Mucosa of stomach (tissue), 1 donor: Measurements from ENCODE around the gene MYH14.

Experiments used
- H3K27me3 ChIP-seq: one replicate; pipeline ENCODE4 v1.7.0; 2013; ENCODE audit warnings: mild to moderate bottlenecking, low read length; ENCODE audit not compliant: control insufficient read depth, insufficient read depth
- H3K36me3 ChIP-seq: one replicate; pipeline ENCODE4 v1.7.0; 2013; ENCODE audit warnings: low read length; ENCODE audit not compliant: control insufficient read depth, insufficient read depth
- H3K4me1 ChIP-seq: one replicate; pipeline ENCODE4 v1.7.0; 2013; ENCODE audit warnings: mild to moderate bottlenecking, low read length; ENCODE audit not compliant: control insufficient read depth, insufficient read depth
- H3K4me3 ChIP-seq: one replicate; pipeline ENCODE4 v1.7.0; 2013; ENCODE audit warnings: low read length
- H3K9ac ChIP-seq: one replicate; pipeline ENCODE4 v1.7.0; 2013; ENCODE audit warnings: mild to moderate bottlenecking, low read length, moderate library complexity
- H3K9me3 ChIP-seq: one replicate; pipeline ENCODE4 v1.7.0; 2013; ENCODE audit warnings: mild to moderate bottlenecking, low read length, moderate library complexity; ENCODE audit not compliant: control insufficient read depth
- donor health status: Pancreatic carcinoma.

The MYH14 gene

GRCh38 chr19:50252111-50252886 lies 48.9 kb downstream of the MYH14 start:
- Histone ChIP-seq H3K4me1 (no peaks in the 10 kb centered on the region), H3K4me3 (no peak overlapping the region), H3K9ac (no peak overlapping the region), H3K9me3 (no peaks in the 10 kb centered on the region), H3K27me3 (no peaks in the 10 kb centered on the region), H3K36me3 (peaks cover 27% of the 10 kb centered on the region)

GRCh38 chr19:50252887-50253268 lies 49.5 kb downstream of the MYH14 start:
- peaks cover 27% of the 10 kb centered on the region for H3K36me3 ChIP-seq
- no peak overlapping the region for H3K4me3 ChIP-seq
- no peaks in the 10 kb centered on the region for H3K27me3 ChIP-seq
- H3K9me3 ChIP-seq = no peaks in the 10 kb centered on the region
- H3K4me1 ChIP-seq = no peaks in the 10 kb centered on the region
- H3K9ac ChIP-seq = no peak overlapping the region

- no peak overlapping the region for H3K4me3 ChIP-seq
- H3K9me3 ChIP-seq = no peaks in the 10 kb centered on the region
- H3K4me1 ChIP-seq = no peaks in the 10 kb centered on the region
- peaks cover 31% of the 10 kb centered on the region for H3K36me3 ChIP-seq
- no peak overlapping the region for H3K9ac ChIP-seq
- no peaks in the 10 kb centered on the region for H3K27me3 ChIP-seq
Measured at GRCh38 chr19:50255115-50255514, 51.7 kb downstream of the MYH14 start.

- Histone ChIP-seq H3K27me3 (no peaks in the 10 kb centered on the region), H3K9me3 (no peaks in the 10 kb centered on the region), H3K4me3 (no peak overlapping the region), H3K36me3 (peaks cover 35% of the 10 kb centered on the region), H3K4me1 (no peaks in the 10 kb centered on the region), H3K9ac (no peak overlapping the region)
Measured at GRCh38 chr19:50257141-50257540, 53.7 kb downstream of the MYH14 start.

GRCh38 chr19:50258918-50259372 lies 55.5 kb downstream of the MYH14 start:
- Histone ChIP-seq H3K4me1 (no peaks in the 10 kb centered on the region), H3K9me3 (no peaks in the 10 kb centered on the region), H3K4me3 (no peak overlapping the region), H3K27me3 (no peaks in the 10 kb centered on the region), H3K36me3 (peaks cover 28% of the 10 kb centered on the region), H3K9ac (no peak overlapping the region)

- no peak overlapping the region for H3K4me3 ChIP-seq
- no peaks in the 10 kb centered on the region for H3K4me1 ChIP-seq
- H3K9me3 ChIP-seq = no peaks in the 10 kb centered on the region
- no peak overlapping the region for H3K9ac ChIP-seq
- H3K36me3 ChIP-seq = peaks cover 18% of the 10 kb centered on the region
- H3K27me3 ChIP-seq = no peaks in the 10 kb centered on the region
Measured at GRCh38 chr19:50261446-50261970, 58.1 kb downstream of the MYH14 start.

GRCh38 chr19:50263176-50263575 lies 59.8 kb downstream of the MYH14 start:
- Histone ChIP-seq H3K4me1 (no peaks in the 10 kb centered on the region), H3K36me3 (peaks cover 11% of the 10 kb centered on the region), H3K9me3 (no peaks in the 10 kb centered on the region), H3K4me3 (no peak overlapping the region), H3K27me3 (no peaks in the 10 kb centered on the region), H3K9ac (no peak overlapping the region)

- Histone ChIP-seq H3K4me1 (no peaks in the 10 kb centered on the region), H3K9ac (no peak overlapping the region), H3K27me3 (no peaks in the 10 kb centered on the region), H3K36me3 (peaks cover 11% of the 10 kb centered on the region), H3K4me3 (no peak overlapping the region), H3K9me3 (no peaks in the 10 kb centered on the region)
Measured at GRCh38 chr19:50264483-50265186, 61.2 kb downstream of the MYH14 start.

- Histone ChIP-seq H3K27me3 (no peaks in the 10 kb centered on the region), H3K4me3 (no peak overlapping the region), H3K36me3 (peaks cover 14% of the 10 kb centered on the region), H3K4me1 (no peaks in the 10 kb centered on the region), H3K9ac (no peak overlapping the region), H3K9me3 (no peaks in the 10 kb centered on the region)
Measured at GRCh38 chr19:50266041-50266440, 62.6 kb downstream of the MYH14 start.

GRCh38 chr19:50266896-50267295 lies 63.5 kb downstream of the MYH14 start:
- Histone ChIP-seq H3K27me3 (no peaks in the 10 kb centered on the region), H3K36me3 (peaks cover 17% of the 10 kb centered on the region), H3K9me3 (no peaks in the 10 kb centered on the region), H3K9ac (no peak overlapping the region), H3K4me3 (no peak overlapping the region), H3K4me1 (no peaks in the 10 kb centered on the region)

- Histone ChIP-seq H3K27me3 (no peaks in the 10 kb centered on the region), H3K9ac (no peak overlapping the region), H3K4me3 (no peak overlapping the region), H3K36me3 (peaks cover 23% of the 10 kb centered on the region), H3K9me3 (no peaks in the 10 kb centered on the region), H3K4me1 (no peaks in the 10 kb centered on the region)
Measured at GRCh38 chr19:50268041-50268440, 64.6 kb downstream of the MYH14 start.

- Histone ChIP-seq H3K36me3 (peaks cover 23% of the 10 kb centered on the region), H3K4me1 (no peaks in the 10 kb centered on the region)
Measured at GRCh38 chr19:50268501-50268900, 65.1 kb downstream of the MYH14 start.

More at GRCh38 chr19:50268501-50268900, 65.1 kb downstream of the MYH14 start:
- H3K4me3 ChIP-seq = no peak overlapping the region
- H3K9me3 ChIP-seq = no peaks in the 10 kb centered on the region
- H3K9ac ChIP-seq = no peak overlapping the region
- H3K27me3 ChIP-seq = no peaks in the 10 kb centered on the region
